SK-N-SH (cell line): ENCODE data around the gene HPRT1.

Experiments
- EZH2phosphoT487 ChIP-seq: fragments of 200-600 bp; sonication (generic); IDR thresholded peaks from 2 replicates; pipeline ENCODE4 v1.6.1; 2017; ENCODE audit warnings: low read depth, mixed run types, mild to moderate bottlenecking, antibody characterized with exemption, moderate library complexity, borderline replicate concordance
- FOSL2 ChIP-seq: IDR thresholded peaks from 2 replicates; pipeline ENCODE4 v1.4.0; 2012; ENCODE audit warnings: low read depth, mild to moderate bottlenecking, moderate library complexity, borderline replicate concordance
- GATA2 ChIP-seq: sonication (generic); formaldehyde crosslinking; IDR thresholded peaks from 2 replicates; pipeline ENCODE4 v1.5.0; 2020; ENCODE audit warnings: mild to moderate bottlenecking, missing genetic modification reagents
- MAX ChIP-seq: IDR thresholded peaks from 2 replicates; pipeline ENCODE4 v1.4.0; 2012; ENCODE audit warnings: low read depth
- NFIC ChIP-seq: IDR thresholded peaks from 2 replicates; pipeline ENCODE4 v1.4.0; 2012; ENCODE audit warnings: borderline replicate concordance
- POLR2AphosphoS5 ChIP-seq: IDR thresholded peaks from 2 replicates; pipeline ENCODE4 v1.6.1; 2012; ENCODE audit warnings: low read depth, low read length
- RFX5 ChIP-seq: IDR thresholded peaks from 2 replicates; pipeline ENCODE4 v1.6.1; 2012; ENCODE audit warnings: mild to moderate bottlenecking, improper control_type of control experiment, low read length
- YY1 ChIP-seq: IDR thresholded peaks from 2 replicates; pipeline ENCODE4 v1.4.0; 2012; ENCODE audit warnings: low read depth, mild to moderate bottlenecking
- TF ChIP-seq, protein P1 (sequence below): fragments of 200-600 bp; sonication (generic); IDR thresholded peaks from 2 replicates; pipeline ENCODE4 v1.6.1; 2017; ENCODE audit warnings: antibody characterized with exemption, mild to moderate bottlenecking, moderate library complexity
- TF ChIP-seq, protein P2 (sequence below): IDR thresholded peaks from 2 replicates; pipeline ENCODE4 v1.4.0; 2012; ENCODE audit warnings: low read depth, borderline replicate concordance
- TF ChIP-seq, protein P3 (sequence below): IDR thresholded peaks from 2 replicates; pipeline ENCODE4 v1.6.1; 2012; ENCODE audit warnings: mild to moderate bottlenecking, low read depth, low read length, moderate library complexity

- TF ChIP-seq NFIC (no peak; the same call in 1 of the 2 replicates), MAX (0 out of 2 replicates have a peak, but pooled peaks have one; percentile 12), EZH2phosphoT487 (no peak), FOSL2 (no peak), RFX5 (no peak), POLR2AphosphoS5 (peak; percentile 42), YY1 (no peak), GATA2 (CRISPR knock-in tag) (no peak)
- TF ChIP-seq, protein P1, sequence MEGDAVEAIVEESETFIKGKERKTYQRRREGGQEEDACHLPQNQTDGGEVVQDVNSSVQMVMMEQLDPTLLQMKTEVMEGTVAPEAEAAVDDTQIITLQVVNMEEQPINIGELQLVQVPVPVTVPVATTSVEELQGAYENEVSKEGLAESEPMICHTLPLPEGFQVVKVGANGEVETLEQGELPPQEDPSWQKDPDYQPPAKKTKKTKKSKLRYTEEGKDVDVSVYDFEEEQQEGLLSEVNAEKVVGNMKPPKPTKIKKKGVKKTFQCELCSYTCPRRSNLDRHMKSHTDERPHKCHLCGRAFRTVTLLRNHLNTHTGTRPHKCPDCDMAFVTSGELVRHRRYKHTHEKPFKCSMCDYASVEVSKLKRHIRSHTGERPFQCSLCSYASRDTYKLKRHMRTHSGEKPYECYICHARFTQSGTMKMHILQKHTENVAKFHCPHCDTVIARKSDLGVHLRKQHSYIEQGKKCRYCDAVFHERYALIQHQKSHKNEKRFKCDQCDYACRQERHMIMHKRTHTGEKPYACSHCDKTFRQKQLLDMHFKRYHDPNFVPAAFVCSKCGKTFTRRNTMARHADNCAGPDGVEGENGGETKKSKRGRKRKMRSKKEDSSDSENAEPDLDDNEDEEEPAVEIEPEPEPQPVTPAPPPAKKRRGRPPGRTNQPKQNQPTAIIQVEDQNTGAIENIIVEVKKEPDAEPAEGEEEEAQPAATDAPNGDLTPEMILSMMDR = no peak
- TF ChIP-seq, protein P2, sequence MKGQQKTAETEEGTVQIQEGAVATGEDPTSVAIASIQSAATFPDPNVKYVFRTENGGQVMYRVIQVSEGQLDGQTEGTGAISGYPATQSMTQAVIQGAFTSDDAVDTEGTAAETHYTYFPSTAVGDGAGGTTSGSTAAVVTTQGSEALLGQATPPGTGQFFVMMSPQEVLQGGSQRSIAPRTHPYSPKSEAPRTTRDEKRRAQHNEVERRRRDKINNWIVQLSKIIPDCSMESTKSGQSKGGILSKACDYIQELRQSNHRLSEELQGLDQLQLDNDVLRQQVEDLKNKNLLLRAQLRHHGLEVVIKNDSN = no peak
- TF ChIP-seq, protein P3, sequence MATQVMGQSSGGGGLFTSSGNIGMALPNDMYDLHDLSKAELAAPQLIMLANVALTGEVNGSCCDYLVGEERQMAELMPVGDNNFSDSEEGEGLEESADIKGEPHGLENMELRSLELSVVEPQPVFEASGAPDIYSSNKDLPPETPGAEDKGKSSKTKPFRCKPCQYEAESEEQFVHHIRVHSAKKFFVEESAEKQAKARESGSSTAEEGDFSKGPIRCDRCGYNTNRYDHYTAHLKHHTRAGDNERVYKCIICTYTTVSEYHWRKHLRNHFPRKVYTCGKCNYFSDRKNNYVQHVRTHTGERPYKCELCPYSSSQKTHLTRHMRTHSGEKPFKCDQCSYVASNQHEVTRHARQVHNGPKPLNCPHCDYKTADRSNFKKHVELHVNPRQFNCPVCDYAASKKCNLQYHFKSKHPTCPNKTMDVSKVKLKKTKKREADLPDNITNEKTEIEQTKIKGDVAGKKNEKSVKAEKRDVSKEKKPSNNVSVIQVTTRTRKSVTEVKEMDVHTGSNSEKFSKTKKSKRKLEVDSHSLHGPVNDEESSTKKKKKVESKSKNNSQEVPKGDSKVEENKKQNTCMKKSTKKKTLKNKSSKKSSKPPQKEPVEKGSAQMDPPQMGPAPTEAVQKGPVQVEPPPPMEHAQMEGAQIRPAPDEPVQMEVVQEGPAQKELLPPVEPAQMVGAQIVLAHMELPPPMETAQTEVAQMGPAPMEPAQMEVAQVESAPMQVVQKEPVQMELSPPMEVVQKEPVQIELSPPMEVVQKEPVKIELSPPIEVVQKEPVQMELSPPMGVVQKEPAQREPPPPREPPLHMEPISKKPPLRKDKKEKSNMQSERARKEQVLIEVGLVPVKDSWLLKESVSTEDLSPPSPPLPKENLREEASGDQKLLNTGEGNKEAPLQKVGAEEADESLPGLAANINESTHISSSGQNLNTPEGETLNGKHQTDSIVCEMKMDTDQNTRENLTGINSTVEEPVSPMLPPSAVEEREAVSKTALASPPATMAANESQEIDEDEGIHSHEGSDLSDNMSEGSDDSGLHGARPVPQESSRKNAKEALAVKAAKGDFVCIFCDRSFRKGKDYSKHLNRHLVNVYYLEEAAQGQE = no peak
Observed at GRCh38 chrX:134543288-134543687, 83.3 kb downstream of the HPRT1 start.
